ENCODE results near the gene GM2A.
"Not testable (repeated sequence)": the region's sequence is repeated elsewhere in the genome, so short reads cannot be mapped to it uniquely, and the experiment has no call there.

GM2A gene

DNA sequence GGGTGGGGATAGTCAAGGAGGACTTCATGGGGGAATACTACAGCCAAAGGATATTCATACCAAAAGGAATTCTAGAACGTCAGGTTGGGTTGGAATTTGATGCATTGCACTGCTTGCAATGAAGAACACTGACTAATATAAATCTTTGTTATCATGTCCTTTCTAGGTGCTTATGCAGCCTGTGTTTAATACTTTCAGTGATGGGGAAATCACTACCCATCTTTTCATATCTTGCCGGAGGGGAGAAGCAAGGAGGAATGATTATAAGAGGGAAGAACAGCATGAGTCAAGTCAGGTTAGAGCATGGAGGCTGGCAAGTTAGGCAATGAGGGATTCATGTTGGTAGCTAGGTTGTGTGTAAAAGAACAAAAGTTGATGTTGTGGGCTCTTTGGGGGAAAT, 24.0 kb upstream of the GM2A start:
- DNase-seq (ENCODE audit: low spot score), result no peak

DNA sequence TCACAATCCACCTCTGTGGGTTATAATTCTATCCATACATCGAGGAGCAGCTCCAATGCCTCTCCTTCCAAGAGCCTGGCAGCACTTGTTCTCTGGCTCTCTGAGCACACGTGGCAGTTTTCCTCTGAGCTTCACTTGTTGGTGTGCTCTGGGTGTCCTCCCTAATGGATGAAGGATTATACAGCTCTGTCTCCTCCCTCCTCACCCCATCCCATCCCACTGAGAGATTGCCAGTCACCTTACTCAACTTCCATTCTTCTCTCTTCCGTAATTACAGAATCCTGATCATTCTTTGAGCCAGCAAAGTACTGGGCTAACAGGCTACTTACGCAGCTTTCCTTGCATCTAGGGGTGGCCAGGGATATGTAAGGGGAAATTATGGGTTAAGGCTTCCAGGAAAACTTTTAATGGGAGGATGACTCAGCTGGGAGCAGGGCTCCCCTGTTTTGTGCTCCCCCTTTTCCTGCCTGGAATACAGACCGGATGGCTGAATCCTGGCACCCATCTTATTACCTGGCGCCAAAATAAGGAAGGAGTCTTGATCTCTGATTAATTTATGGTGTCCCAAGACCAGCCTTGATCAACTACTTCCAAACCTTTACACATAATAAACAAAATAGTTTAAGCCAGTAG, 22.8 kb upstream of the GM2A start:
- no peak for DNase-seq (ENCODE audit: low spot score)

DNA sequence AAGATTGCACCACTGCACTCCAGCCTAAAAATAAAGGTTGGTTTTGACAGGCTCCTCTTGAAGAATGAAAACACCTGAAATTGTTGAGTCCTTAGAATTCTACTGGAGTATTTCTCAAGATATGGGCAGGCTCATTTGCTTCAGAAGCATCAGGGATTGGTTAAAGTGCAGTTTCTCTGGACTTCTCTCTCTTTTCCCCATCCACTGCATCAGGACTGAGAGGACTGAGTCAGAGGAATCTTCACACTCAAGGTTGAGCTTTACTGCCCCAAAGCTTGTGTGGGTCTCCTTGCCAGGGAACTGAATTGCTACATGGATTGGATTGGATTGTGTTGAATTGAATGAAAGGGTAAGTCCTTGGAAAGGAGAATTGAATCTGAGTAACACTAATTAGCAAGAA, 21.6 kb upstream of the GM2A start:
- DNase-seq (ENCODE audit: low spot score), result no peak

DNA sequence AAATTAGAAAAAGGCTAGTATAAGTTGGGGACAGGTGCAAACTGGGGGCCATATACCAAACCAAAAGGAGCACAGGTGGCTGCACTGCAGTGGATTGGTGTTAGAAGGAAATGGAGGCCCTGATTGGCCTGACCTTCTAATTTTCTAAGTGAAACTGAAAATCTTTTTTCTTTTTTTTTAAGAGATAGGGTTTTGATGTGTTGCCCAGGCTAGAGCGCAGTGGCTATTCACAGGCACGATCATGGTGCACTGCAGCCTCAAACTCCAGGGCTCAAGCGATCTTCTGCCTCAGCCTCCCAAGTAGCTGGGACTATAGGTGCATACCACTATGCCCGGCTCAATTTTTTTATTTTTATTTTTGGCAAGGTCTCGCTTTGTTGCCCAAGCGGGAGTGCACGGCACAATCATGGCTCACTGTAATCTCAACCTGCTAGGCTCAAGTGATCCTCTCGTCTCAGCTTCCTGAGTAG, 19.3 kb upstream of the GM2A start:
- no peak for DNase-seq (ENCODE audit: low spot score)

DNA sequence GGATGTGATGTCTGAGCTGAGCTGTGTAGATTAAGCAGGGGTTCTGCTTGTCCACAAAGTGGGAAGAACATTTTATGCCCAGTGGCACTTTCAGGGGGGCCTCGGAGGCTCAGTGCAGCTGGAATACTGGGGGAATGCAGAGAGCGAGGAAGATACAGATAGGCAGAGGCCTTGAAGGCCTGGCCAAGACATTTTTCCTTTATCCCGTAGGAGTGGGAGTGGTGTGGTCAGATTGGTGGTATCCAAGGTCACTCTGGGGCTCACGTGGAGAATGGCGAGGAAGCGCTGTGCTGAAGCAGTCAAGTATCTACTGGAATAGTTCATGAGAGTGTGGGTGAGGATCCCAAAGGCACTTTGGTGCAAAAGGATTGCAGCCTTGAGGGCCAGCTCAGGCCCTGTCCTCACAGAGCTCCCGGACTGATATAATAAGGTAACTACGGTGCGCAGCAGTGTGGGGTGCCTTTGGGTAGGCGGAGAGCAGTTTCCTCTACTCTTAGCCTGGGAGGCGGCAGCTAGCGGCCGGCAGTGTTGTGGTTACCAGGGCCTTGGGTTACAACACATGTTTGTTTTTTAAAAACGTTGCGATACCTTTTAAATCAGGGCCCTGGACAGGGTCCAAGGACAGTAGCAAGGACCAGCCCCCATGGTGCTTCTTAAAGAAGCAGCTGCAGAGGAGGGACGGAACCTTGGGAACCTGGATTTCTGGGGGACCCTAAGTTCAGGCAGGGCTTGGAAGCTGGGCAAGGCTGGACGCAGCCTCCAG, 18.3 kb upstream of the GM2A start:
- no peak for DNase-seq (ENCODE audit: low spot score)

DNA sequence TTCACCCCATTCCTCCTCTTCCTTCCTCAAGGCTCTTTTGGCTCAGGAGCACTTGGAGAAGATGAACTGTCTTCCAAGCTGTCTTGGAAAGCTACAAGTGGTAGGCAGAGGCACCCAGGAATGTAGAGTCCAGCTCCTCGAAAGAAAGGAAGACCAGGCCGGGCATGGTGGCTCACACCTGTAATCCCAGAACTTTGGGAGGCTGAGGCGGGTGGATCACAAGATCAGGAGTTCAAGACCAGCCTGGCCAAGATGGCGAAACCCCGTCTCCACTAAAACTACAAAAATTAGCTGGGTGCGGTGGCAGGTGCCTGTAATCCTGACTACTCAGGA, 17.8 kb upstream of the GM2A start:
- not testable (repeated sequence) for DNase-seq (ENCODE audit: low spot score)

DNA sequence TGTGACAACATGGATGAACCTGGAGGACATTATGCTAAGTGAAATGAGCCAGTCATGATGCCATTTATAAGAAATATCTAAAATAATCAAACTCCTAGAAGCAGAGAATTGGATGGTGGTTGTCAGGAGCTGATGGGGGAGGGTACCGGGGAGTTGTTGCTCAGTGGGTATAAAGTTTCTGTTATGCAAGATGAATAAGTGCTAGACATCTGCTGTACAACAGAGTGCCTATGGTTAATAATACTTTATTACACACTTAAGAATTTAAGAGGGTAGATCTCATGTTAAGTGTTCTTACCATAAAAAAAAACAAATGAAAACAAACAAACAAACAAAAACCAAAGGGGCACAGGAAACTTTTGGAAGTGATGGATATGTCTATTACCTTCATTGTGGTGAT, 16.1 kb upstream of the GM2A start:
- no peak for DNase-seq (ENCODE audit: low spot score)

DNA sequence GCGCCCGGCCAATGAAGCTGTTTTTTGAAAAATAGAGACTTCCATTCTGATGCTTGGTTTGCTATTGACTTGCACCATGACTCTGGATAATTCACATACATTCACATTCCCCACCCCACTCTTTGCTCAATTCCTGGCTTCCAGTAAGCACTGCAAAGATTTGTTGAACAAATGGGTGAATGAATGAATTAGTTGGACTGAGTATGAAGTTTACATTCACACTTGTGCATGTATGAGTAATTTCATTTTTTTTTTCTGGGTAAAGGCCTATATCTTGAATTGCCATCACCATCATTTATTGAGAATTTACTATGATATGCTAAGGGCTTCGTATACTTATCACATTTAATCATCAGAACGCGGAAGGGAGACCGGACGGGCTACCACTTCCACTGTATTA, 15.3 kb upstream of the GM2A start:
- DNase-seq (ENCODE audit: low spot score), result no peak

DNA sequence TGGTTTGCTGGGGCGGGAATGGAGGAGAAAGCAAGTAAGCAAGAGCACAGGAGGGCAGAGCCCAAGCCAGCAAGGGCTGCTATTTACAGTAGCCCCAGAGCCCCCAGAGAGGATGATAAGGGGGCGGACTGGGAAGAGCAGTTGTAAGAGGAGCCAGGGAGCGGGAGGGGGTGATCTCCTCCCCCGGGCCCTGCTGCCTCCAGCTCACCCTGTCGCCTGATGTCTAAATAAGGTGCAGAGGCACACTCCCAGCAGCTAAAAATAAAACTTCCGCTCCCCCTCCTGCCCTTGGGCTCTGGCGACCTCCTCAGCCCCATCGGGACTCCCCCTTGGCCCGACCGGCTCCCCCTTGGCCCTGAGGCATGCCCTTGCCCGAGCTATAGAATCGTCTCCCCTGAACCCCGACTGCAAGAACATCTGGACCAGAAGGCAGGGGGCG, 14.7 kb upstream of the GM2A start:
- DNase-seq (ENCODE audit: low spot score), result no peak

DNA sequence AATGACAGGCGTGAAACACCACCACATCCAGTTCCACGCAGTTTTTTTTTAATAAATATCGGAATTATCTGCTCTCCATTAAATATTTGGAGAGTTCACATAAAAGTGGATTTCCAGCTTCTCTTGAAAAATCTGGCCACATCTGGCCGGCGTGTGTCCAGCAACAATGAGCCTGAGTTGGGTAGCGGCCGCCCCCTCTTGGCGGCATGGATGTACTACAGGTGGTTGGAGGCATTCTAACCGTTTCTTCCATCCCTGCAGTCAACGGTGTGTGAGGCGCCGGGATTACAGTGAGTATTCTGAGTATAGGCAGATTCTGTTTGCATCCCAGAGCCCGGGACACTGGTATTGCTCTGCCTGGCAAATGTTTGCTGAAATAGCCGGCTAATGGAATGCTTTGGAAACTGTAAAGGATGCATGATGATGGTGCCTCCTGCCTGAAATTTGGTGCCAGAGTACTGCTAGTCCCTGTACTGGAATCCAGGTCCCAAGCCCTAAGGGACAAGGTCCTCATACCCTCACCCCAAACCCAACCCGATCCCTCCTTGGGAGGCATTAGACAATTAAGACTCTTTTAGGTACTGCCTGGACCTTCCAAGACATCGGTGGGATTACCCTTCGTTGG, 13.6 kb upstream of the GM2A start:
- DNase-seq (ENCODE audit: low spot score), result peak; percentile 65

DNA sequence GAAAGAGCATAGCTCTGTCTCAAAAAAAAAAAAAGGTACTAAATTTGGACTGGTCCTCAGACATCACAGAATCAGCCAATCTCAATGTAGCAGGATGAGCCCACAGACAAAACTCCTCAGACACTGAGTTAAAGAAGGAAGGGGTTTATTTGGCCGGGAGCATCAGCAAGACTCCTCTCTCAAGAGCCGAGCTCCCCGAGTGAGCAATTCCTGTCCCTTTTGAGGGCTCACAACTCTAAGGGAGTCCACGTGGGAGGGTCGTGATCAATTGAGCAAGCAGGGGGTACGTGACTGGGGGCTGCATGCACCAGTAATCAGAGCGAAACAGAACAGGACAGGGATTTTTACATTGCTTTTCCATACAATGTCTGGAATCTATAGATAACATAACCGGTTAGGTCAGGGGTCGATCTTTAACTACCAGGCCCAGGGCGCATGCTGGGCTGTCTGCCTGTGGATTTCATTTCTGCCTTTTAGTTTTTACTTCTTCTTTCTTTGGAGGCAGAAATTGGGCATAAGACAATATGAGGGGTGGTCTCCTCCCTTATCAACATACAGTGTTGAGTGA, 12.6 kb upstream of the GM2A start:
- not testable (repeated sequence) for DNase-seq (ENCODE audit: low spot score)

DNA sequence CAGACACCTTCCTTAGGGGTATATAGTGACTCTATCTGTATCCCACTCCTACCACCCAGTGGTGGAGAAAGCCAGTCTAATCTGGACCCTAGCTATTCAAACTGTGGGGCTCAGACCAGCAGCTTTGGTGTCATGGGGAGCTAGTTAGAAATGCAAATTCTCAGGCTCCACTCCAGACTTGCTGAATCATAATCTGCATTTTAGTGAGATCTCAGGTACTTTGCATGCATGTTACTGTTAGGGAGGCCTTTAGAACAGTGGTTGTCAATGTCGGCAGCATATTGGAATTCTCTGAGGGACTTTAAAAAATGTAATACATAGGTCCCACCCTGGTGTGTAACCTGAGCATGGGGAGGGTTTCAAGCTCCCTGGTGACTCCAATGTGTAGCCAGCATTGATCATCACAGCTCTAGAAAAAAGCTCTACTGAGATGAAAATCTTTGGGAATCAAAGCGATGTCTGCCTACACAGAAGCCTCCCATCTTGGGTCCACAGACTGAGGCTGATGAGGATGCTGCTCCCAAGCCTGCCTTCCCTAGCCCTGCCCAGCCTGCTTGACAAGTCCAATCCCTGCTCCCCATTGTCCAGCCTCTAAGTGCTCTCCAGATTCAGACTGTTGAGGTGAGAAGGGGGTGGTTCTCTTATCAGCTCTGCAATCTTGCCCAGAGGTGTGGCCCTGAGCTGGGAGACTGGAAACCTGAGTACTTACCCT, 11.9 kb upstream of the GM2A start:
- no peak for DNase-seq (ENCODE audit: low spot score)

DNA sequence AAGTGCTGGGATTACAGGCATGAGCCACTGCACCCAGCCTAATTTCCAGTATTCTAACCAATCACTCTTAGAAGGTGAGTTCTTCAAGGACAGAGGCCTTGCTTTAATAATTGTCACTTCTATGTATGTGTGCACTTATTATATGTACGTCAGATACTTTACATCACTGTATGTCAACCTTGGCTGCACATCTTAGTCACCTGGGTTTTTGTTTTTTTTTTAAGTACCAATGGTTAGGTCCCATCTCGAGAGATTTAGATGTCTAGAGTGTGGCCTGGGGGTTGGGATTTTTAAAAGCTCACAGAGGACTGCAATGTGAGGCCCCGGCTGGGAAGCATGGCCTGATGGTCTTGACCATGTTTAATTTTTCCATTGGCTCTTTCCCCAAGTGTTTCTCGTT, 9.9 kb upstream of the GM2A start:
- no peak for DNase-seq (ENCODE audit: low spot score)

DNA sequence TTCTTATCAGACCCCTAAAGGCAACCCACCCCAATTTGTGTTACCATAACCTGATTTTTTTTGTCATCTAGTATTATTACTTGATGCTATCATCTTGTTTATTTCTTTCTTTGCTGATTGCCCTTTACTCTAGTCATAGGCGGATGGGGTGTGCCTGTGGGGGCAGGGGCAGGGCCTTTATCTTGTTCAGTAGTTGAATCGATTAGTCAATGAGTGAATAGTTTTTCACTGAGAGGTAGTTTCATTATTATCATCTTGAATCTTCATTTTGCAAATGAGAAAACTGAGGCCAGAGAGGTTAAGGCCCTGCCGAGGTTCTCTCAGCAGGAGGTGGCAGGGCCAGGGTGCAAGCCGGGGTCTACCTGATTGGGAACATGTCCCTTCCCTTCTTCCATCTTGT, 9.4 kb upstream of the GM2A start:
- DNase-seq (ENCODE audit: low spot score), result no peak

DNA sequence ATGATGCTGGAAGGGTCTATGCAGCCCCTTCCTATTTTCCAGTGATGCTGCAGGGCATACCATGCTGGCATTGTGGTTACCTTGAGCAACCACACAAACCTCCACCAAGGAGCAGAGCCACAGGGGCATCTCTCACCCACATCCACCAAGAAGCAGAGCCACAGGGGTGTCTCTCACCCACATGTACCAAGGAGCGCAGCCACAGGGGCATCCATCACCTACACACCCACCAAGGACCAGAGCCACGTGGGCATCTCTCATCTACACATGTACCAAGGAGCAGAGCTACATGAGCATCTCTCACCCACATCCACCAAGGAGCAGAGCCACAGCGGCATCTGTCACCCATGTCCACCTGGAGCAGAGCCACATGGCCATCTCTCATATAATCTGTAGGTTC, 8.8 kb upstream of the GM2A start:
- DNase-seq (ENCODE audit: low spot score), result no peak

DNA sequence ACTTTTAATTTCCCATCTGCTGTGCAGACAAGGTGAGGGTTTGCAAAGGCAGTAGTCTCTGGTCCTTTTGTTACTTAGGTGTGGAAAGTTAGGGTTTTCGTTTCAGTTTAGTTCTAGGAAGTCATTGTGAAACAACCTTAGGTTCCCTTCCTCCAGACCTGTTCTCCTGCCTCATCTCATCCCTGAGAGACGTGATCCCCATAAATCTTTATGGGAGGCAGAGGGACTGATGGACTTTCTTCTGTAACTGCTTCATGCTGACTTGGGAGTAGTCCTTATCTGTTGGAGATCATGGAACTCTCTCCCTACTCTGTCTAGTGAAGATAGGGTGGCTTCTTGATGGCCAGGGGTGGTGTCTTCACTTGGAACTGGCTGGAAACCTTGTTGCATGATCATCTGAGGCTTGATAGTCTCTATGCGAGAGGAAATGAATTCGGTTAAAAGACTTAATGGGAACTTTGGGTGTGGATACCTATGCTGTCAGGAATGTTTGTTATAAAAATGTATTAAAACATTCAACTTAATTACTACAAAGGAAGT, 7.2 kb upstream of the GM2A start:
- DNase-seq (ENCODE audit: low spot score), result no peak

DNA sequence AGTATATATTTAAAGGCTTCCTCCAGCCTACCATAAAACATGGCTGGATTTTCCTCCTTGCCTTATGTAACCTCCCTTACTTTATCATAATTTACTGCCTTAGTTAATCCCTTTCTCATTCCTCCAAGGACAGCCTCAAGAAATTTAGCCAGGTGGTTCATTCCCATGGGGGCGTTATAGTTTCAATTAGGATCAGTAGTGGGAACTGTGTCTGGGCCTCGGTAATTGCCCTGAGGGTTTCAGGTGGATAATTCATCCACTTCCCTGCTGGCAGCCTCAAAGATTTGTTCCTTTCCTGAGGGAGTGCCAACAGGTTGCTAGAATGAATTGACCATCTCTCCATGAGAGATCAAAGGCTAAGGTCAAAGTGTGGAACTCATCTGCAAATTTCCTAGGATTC, 4.3 kb upstream of the GM2A start:
- no peak for DNase-seq (ENCODE audit: low spot score)

DNA sequence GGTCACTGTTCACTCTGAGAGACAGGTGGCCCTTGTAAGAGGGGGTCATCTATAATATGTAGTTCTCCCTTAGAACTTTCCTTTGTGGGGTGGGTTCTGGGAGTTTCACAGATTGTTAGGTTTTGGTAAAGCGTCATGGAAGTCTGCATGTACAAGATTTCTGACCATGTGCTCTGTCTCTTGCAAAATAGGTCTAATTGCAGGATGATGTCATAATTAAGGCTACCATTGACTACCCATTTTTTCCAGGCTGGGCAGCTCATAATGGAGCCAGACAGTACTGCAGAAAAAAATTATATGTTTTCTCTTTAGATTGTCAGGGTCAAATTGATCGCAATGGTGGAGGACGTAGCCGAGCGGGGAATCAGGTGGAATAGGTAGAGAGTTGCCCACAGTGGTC, 3.7 kb upstream of the GM2A start:
- no peak for DNase-seq (ENCODE audit: low spot score)

DNA sequence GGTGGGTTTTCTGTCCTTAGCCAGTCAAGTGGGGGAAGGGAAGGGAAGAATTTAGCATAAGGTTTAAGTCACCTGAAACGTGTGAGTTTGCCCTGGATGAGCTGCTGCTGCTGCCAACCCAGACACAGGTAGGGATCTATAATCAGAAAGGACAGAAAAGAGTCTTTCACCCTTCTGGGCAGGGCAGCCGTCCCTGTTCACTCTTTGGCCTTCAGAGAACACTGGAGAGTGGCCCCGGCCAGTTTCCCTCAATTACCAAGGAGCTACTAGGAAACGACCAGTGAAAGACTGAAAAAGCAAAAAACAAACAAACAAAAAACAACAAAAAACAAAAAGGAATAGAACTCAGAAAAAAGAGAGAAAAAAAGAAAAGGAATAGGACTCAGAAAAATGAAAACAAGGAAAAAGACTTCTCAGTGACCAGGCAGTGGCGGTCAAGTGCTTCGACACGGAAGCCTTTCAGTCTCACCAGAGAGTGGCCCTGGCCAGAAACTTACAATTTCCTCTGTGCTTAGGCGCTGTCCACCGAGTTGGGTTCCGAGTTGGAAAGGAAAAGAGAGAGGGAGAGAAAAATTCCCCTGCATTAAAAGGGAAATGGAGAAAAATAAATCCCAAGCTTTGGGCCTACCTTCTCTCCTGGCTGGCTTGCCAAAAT, 2.5 kb upstream of the GM2A start:
- no peak for DNase-seq (ENCODE audit: low spot score)

DNA sequence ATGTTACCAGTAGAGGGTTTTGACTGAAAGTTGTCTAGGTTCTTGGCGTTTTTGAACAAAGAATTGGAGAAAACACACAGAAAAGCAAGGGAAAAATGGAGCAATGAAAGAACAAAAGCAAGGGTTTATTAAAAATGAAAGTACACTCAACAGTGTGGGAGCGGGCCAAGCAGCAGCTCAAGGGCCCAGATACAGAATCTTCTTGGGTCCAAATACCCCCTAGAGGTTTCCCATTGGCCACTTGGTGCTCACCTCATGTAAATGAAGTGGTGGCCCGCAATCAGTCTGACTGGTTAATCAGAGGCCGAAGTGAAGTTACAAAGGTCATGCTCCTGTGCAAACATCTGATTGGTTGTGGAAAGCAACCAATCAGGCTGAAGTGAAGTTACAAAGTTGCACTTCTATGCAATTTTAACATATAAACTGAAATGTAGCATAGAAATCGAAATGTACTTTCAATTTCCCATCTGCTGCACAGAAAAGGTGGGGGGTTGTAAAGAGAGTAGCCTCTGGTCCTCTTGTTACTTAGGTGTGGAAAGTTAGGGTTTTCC, 1.9 kb upstream of the GM2A start:
- DNase-seq (ENCODE audit: low spot score), result no peak

DNA sequence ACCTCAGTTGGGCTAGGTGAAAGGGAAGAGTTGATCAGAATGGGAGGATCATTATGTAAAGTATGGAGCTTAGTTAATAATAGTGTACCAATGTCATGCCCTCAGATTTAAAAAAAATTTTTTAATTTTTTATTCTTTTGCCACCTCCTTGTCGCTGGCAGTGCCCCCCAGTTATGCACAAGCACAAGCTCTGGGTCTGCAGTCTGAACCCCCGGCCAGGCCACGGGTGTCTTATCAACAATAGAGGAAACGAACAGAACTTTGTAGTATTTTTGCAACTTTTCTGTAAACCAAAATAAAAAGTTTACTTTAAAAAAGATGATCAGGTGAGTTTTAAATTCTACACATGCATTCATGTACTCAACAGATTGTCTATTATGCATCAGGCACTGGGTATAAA, 1.4 kb upstream of the GM2A start:
- no peak for DNase-seq (ENCODE audit: low spot score)

DNA sequence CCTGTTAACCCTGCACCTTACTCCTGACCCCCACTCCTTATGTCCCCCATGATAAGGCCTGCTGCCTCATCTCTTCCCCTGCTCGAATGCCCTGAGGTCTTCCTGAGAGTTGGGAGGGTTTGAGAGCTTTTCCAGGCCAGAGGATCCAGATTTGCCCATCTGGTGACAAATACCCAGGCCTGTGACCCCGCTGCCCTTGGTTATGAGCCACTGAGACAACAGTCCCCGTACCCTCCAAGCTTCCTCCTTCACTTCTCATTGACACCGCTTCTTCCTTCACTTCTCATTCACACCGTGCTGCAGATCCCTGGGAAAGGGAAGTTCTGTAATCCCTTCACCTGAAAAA, 593 bp downstream of the GM2A start:
- no peak for DNase-seq (ENCODE audit: low spot score)
